GM12874 (cell line): ENCODE data around the gene PSMG2.

Experiments
- TF ChIP-seq, protein P1 (sequence below): IDR thresholded peaks from 2 replicates; pipeline ENCODE4 v1.5.1; 2011; ENCODE audit warnings: low read depth, mild to moderate bottlenecking, control low read depth, low read length, moderate library complexity; ENCODE audit not compliant: insufficient read depth

Gene PSMG2

DNA sequence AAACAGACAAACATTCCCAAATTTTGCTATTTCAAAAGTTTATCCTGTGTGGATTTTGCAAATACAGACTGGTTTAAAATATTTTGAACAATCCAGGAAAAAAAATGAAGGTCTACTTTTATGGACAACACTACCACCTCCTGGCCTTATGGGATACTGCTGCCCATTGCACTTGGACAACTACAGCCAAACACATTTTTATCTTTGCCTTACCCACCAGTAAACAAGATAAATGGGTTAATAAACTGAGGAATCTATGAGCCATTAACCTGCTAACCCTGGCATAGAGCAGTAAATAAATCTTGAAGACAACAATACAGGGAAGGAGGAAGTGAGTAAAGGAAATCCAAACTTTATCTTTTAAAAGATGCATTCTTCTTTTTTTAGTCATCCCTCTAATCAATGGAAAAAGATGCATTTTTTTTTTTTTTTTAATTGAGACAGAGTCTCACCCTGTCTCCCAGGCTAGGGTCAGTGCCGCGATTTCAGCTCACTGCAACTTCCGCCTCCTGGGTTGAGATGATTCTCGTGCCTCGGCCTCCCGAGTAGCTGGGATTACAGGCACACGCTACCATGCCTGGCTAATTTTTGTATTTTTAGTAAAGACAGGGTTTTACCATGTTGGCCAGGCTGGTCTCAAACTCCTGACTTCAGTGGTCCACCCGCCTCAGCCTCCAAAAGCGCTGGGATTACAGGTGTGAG lies 42.8 kb upstream of the PSMG2 start:
- TF ChIP-seq, protein P1, sequence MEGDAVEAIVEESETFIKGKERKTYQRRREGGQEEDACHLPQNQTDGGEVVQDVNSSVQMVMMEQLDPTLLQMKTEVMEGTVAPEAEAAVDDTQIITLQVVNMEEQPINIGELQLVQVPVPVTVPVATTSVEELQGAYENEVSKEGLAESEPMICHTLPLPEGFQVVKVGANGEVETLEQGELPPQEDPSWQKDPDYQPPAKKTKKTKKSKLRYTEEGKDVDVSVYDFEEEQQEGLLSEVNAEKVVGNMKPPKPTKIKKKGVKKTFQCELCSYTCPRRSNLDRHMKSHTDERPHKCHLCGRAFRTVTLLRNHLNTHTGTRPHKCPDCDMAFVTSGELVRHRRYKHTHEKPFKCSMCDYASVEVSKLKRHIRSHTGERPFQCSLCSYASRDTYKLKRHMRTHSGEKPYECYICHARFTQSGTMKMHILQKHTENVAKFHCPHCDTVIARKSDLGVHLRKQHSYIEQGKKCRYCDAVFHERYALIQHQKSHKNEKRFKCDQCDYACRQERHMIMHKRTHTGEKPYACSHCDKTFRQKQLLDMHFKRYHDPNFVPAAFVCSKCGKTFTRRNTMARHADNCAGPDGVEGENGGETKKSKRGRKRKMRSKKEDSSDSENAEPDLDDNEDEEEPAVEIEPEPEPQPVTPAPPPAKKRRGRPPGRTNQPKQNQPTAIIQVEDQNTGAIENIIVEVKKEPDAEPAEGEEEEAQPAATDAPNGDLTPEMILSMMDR = peak; percentile 68

DNA sequence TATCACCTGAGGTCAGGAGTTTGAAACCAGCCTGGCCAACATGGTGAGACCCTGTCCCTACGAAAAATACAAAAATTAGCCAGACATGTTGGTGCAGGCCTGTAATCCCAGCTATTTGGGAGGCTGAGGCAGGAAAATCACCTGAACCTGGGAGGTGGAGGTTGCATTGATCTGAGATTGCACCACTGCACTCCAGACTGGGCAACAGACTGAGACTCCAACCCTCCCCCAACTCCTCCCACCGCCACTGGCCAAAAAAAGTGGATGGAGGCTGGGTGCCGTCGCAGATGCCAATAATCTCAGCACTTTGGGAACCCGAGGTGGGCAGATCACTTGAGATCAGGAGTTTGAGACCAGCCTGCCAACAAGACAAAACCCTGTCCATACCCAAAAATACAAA lies 34.8 kb upstream of the PSMG2 start:
- TF ChIP-seq, protein P1 = no peak

DNA sequence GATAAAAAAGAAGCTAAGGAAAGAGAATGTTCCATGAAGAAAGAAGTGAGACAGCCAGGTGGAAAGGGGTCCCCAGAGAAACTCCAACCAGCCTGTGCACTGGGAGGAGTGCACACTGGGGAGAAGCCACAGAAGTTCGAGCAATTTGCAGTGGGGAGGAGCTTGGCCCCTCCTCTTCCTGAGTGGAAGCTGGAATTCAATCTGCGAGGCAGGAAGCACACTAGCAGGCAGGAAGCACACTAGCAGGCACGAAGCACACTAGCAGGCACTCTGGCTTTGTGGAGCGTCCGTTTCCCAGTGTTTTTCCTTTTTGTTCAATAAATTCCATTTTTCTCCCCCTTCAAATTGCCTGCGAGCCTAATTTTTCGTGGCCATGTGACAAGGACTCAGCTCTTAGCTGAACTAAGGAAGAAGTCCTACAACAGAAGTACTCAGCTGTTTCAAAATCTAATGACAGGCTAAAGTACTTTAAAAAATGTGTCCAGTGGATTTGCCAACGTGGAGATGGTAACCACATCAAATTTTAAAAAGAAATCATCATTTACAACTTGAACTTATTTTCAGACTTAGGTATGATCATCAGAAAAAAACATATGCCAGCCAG lies 23.6 kb upstream of the PSMG2 start:
- TF ChIP-seq, protein P1 = no peak

DNA sequence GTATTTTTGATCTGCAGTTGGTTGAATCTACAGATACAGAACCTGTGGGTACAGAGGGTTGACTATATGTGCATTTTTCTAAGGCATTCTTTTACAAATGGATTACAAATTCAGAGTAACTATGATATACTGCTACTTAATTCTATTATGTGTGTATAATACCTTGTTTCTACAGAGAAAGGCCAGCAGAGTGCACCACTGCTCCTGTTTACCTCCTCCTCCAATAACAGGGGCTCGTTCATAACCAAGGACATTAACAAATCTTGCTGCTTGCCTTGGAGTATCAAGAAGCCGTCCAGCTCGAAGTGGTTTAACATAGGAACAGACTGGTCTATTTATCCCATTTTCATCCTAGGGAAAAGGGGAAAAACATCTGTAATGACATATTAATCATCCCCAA lies 16.7 kb upstream of the PSMG2 start:
- TF ChIP-seq, protein P1 = no peak

DNA sequence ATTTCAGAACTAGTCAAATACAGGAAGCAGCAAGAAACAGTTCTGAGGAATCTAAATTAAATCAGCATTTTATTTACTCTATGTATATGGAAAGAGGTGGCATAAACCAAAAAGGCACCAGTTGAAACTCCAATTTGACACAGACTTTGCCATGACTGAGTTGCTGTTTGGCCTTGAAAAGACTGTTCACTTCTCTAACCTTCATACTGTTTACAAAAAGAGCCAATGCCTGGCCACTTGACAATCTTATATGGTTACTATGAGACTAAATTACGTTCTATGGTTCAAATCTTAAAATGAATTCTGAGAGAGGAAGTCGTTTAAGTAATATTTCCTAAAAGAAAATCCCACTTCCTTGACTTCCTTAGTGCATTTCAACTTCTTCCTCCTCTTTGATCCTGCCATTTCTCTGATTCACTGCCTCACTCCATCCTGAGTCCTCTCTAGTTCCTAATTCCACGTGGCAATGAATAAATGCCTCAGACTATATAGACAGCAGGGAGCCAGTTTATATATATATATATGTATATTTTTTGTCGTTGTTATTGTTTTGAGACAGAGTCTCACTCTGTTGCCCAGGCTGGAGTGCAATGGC lies 13.5 kb upstream of the PSMG2 start:
- TF ChIP-seq, protein P1 = no peak

DNA sequence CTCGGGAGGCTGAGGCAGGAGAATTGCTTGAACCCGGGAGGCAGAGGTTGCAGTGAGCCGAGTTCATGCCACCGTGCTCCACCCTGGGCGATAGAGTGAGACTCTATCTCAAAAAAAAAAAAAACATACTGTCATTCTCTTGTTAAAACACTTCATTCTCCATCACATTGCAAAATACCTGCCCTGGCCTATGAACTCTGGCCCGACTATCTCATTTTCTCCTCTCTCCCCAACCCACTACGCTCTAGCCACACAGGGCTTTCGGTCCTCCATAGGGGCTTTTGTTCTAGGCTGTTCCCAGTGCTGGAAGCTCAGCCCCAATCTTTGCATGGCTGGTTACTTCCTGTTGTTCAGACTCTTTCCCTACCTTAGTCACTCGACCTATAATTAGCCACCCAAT lies 10.6 kb upstream of the PSMG2 start:
- TF ChIP-seq, protein P1 = no peak

DNA sequence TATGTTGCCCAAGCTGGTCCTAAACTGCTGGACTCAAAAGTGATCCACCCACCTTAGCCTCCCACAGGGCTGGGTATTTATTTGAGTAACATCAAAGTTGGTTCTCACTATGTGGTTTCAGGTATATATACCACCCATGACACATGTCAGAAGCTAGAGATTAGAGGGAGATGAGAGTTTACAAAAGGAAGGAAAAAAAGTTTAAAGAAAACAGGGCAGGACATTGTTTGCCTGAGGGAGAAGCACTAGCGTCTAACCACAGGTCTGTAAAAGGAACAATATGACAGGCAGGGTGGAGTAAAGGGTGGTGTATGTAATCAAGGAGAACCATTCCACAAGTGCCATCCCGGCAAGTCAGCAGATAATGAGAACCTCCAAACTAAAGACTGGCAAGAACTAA lies 8.8 kb upstream of the PSMG2 start:
- TF ChIP-seq, protein P1 = no peak
